ENCODE results near the gene VAX1. TPM values are rescaled to one million over a fixed set of nuclear protein-coding genes. Genes with fewer than 3 reads are reported as not detected.

The VAX1 gene
- not detected in 2 replicates for total RNA-seq (ENCODE audit: low replicate concordance)

GRCh38 chr10:117137911-117138642 is at the start of gene VAX1:
Gene VAX1 (minus strand): TSS chr10:117138270. CDS start chr10:117138056, 214 bp downstream.

Other genes with a start within 250 kb of the VAX1 start
- gene SHTN1, start 133.1 kb downstream of the VAX1 start, total RNA-seq (ENCODE audit: low replicate concordance): under 0.01 and 2.4 TPM in 2 replicates
- not detected in 2 replicates for gene KCNK18, start 59.2 kb upstream of the VAX1 start, total RNA-seq (ENCODE audit: low replicate concordance)
- under 0.01 TPM in 1 of 2 replicates, not detected in the other for gene SLC18A2, start 102.8 kb upstream of the VAX1 start, total RNA-seq (ENCODE audit: low replicate concordance)
- 5.7 and 10.8 TPM in 2 replicates for gene PDZD8, start 237.2 kb upstream of the VAX1 start, total RNA-seq (ENCODE audit: low replicate concordance)